Fibroblast of villous mesenchyme (primary cell): ENCODE results near the gene F12. TPM values are rescaled to one million over a fixed set of nuclear protein-coding genes. Genes with fewer than 3 reads are reported as not detected.

ENCODE experiments used
- DNase-seq: peaks from one replicate; pipeline ENCODE4 v3.0.0-alpha.2; 2010; ENCODE audit warnings: low read depth
- H3K4me3 ChIP-seq: 2 replicates; pipeline ENCODE4 v1.5.1; 2011; ENCODE audit warnings: low read depth, mild to moderate bottlenecking, low read length
- CTCF ChIP-seq: IDR thresholded peaks from 2 replicates; pipeline ENCODE4 v1.5.1; 2012; ENCODE audit warnings: low read depth, mild to moderate bottlenecking, low read length; ENCODE audit not compliant: insufficient read depth
- total RNA-seq: library from RNA; depleted of rRNA; stranded (reverse); fragments of >200 nt; gene quantifications from 2 replicates; pipeline ENCODE4 v1.2.3, GENCODE V29; 2012

Gene F12
- total RNA-seq, 1 donor = 0.43 TPM

- TF ChIP-seq CTCF = no peak
- peak overlapping the region; percentile 58 for H3K4me3 ChIP-seq
- DNase-seq = peak; percentile 77
Measured at GRCh38 chr5:177366528-177367322, 42.6 kb downstream of the F12 start.

GRCh38 chr5:177365845-177366527 lies 43.4 kb downstream of the F12 start:
- DNase-seq = no peak
- no peak overlapping the region for H3K4me3 ChIP-seq
- TF ChIP-seq CTCF = no peak

- TF ChIP-seq CTCF = no peak
- H3K4me3 ChIP-seq = no peak overlapping the region
- no peak for DNase-seq
Measured at GRCh38 chr5:177364159-177364962, 45.0 kb downstream of the F12 start.

GRCh38 chr5:177363565-177363964 lies 45.8 kb downstream of the F12 start:
- TF ChIP-seq CTCF = no peak
- DNase-seq = no peak
- H3K4me3 ChIP-seq = peak overlapping the region; percentile 57

GRCh38 chr5:177362610-177363507 lies 46.5 kb downstream of the F12 start:
- H3K4me3 ChIP-seq = peak overlapping the region; percentile 57
- DNase-seq = peak; percentile 37
- no peak for TF ChIP-seq CTCF

- no peak for TF ChIP-seq CTCF
- no peak for DNase-seq
- H3K4me3 ChIP-seq = no peak overlapping the region
Measured at GRCh38 chr5:177362292-177362609, 47.1 kb downstream of the F12 start.
